Keratinocyte (primary cell): ENCODE results near the gene MSRB1.

Source experiments
- EZH2 ChIP-seq: IDR thresholded peaks from one replicate; pipeline ENCODE4 v1.6.1; 2012; ENCODE audit warnings: inconsistent platforms, mild to moderate bottlenecking, low read length, moderate library complexity
- TF ChIP-seq, protein P1 (sequence below), 3 experiments: IDR thresholded peaks in 1 of 3; conservative IDR thresholded peaks in 1 of 3; optimal IDR thresholded peaks in 1 of 3; 2 replicates in 2 of 3; 3 replicates in 1 of 3; pipeline versions ENCODE3 to v1.5.1; 2011; ENCODE audit warnings: low read length in 3 of 3, mild to moderate bottlenecking in 3 of 3, moderate library complexity in 2 of 3, control low read depth in 1 of 3, inconsistent platforms in 1 of 3; ENCODE audit not compliant: insufficient read depth in 2 of 3; ENCODE audit errors: extremely low read depth in 1 of 3

- TF ChIP-seq, protein P1, sequence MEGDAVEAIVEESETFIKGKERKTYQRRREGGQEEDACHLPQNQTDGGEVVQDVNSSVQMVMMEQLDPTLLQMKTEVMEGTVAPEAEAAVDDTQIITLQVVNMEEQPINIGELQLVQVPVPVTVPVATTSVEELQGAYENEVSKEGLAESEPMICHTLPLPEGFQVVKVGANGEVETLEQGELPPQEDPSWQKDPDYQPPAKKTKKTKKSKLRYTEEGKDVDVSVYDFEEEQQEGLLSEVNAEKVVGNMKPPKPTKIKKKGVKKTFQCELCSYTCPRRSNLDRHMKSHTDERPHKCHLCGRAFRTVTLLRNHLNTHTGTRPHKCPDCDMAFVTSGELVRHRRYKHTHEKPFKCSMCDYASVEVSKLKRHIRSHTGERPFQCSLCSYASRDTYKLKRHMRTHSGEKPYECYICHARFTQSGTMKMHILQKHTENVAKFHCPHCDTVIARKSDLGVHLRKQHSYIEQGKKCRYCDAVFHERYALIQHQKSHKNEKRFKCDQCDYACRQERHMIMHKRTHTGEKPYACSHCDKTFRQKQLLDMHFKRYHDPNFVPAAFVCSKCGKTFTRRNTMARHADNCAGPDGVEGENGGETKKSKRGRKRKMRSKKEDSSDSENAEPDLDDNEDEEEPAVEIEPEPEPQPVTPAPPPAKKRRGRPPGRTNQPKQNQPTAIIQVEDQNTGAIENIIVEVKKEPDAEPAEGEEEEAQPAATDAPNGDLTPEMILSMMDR (optimal IDR thresholded peaks at IDR 0.05 in 1 of 3, IDR thresholded peaks at IDR 0.05 in 1 of 3, conservative IDR thresholded peaks at IDR 0.05 in 1 of 3; ENCODE audit: extremely low read depth in 1 of 3, insufficient read depth in 2 of 3, low read length in 3 of 3), result no peak
- TF ChIP-seq EZH2, result no peak
Observed at GRCh38 chr16:1982991-1983543, 40.1 kb upstream of the MSRB1 start.
